CD4-positive, alpha-beta memory T cell (primary cell): ENCODE data around the gene SLC6A3. TPM values are rescaled to one million over a fixed set of nuclear protein-coding genes. Genes with fewer than 3 reads are reported as not detected.

Experiments
- CTCF ChIA-PET: fragments of 350-600 bp; sonication (Branson Sonifier 250); formaldehyde crosslinking; loops from one replicate; lab custom pipeline; 2021; ENCODE audit warnings: inconsistent platforms; ENCODE audit not compliant: partially characterized antibody; lab: Charles Lee
- POLR2A ChIA-PET: fragments of 350-600 bp; sonication (Branson Sonifier 250); formaldehyde crosslinking; loops from one replicate; lab custom pipeline; 2021; ENCODE audit not compliant: partially characterized antibody; lab: Charles Lee
- DNase-seq, 5 donors: peaks; one replicate each; pipeline versions ENCODE4 v3.0.0 to v3.0.0-alpha.2; 2020 to 2022; ENCODE audit warnings: mixed read lengths in 1 of 5
- H3K27ac ChIP-seq: one replicate; pipeline ENCODE4 v1.7.0; 2013; ENCODE audit warnings: low read depth, low read length
- H3K27me3 ChIP-seq: 2 replicates; pipeline ENCODE4 v1.7.0; 2013; ENCODE audit warnings: mild to moderate bottlenecking, low read length, moderate library complexity; ENCODE audit not compliant: insufficient read depth
- H3K36me3 ChIP-seq: 2 replicates; pipeline ENCODE4 v1.7.0; 2013; ENCODE audit warnings: mild to moderate bottlenecking, low read length, moderate library complexity; ENCODE audit not compliant: insufficient read depth
- H3K4me1 ChIP-seq: 2 replicates; pipeline ENCODE4 v1.7.0; 2013; ENCODE audit warnings: mild to moderate bottlenecking, low read length, moderate library complexity; ENCODE audit not compliant: insufficient read depth
- H3K4me3 ChIP-seq, 2 donors: one replicate each; pipeline ENCODE4 v1.7.0; 2013; ENCODE audit warnings: low read length in 2 of 2, mild to moderate bottlenecking in 1 of 2
- H3K9me3 ChIP-seq, 2 donors: one replicate each; pipeline ENCODE4 v1.7.0; 2013; ENCODE audit warnings: low read length in 2 of 2, control low read depth in 1 of 2; ENCODE audit not compliant: control insufficient read depth in 1 of 2
- H3K27ac Mint-ChIP-seq, 7 donors: one replicate each; pipeline ENCODE4 v1.8.0; 2020 to 2021; ENCODE audit warnings: mixed read lengths in 7 of 7, mild to moderate bottlenecking in 6 of 7, inconsistent platforms in 3 of 7, moderate library complexity in 3 of 7
- H3K27me3 Mint-ChIP-seq, 2 donors: one replicate each; pipeline ENCODE4 v1.8.0; 2020 to 2021; ENCODE audit warnings: mixed read lengths in 2 of 2
- H3K36me3 Mint-ChIP-seq, 2 donors: one replicate each; pipeline ENCODE4 v1.8.0; 2020 to 2021; ENCODE audit warnings: mixed read lengths in 2 of 2, inconsistent platforms in 1 of 2, mild to moderate bottlenecking in 1 of 2
- H3K4me1 Mint-ChIP-seq, 4 donors: one replicate each; pipeline ENCODE4 v1.8.0; 2020 to 2021; ENCODE audit warnings: mixed read lengths in 4 of 4, mild to moderate bottlenecking in 1 of 4
- H3K4me3 Mint-ChIP-seq, 8 donors: one replicate each; pipeline ENCODE4 v1.8.0; 2020 to 2021; ENCODE audit warnings: mixed read lengths in 8 of 8, mild to moderate bottlenecking in 7 of 8, moderate library complexity in 6 of 8, inconsistent platforms in 3 of 8
- H3K9me3 Mint-ChIP-seq, 8 donors: one replicate each; pipeline ENCODE4 v1.8.0; 2020 to 2021; ENCODE audit warnings: mixed read lengths in 8 of 8, mild to moderate bottlenecking in 5 of 8, inconsistent platforms in 3 of 8, moderate library complexity in 1 of 8
- intact Hi-C: fragments of 100-400 bp; cut with micrococcal nuclease; formaldehyde crosslinking; loops from one replicate; pipeline ENCODE4 v1.15.1; 2023
- polyA plus RNA-seq, 2 donors: library from polyadenylated mRNA; unstranded; fragments of 300-500 nt; fragmentation: Illumina TruSeq; gene quantifications; one replicate each; pipeline ENCODE4 v1.2.3, GENCODE V29; 2021
- total RNA-seq, 2 experiments: library from RNA; stranded (reverse); gene quantifications; one replicate each; pipeline ENCODE4 v1.2.3, GENCODE V29; 2021

Gene SLC6A3
- total and polyA plus RNA-seq, 4 experiments from 2014 or later = not detected

- no peaks in the 10 kb centered on the region for H3K36me3 ChIP-seq
- ChIA-PET POLR2A (no interaction called here), CTCF (no interaction called here)
- H3K9me3 ChIP-seq = no peaks in the 10 kb centered on the region
- H3K4me3 ChIP-seq = no peak overlapping the region
- Mint-ChIP-seq H3K36me3 (no peaks in the 10 kb centered on the region), H3K27me3 (peaks cover 30 to 41% of the 10 kb centered on the region in 2 donors), H3K9me3 (peaks cover 0 to 4% (median 0%) of the 10 kb centered on the region in 8 donors), H3K4me3 (no peak overlapping the region), H3K4me1 (peaks cover 5 to 6% (median 6%) of the 10 kb centered on the region in 4 donors), H3K27ac (no peak overlapping the region)
- DNase-seq = no peak
- no peaks in the 10 kb centered on the region for H3K4me1 ChIP-seq
- no peak overlapping the region for H3K27ac ChIP-seq
- intact Hi-C loops = no loop called here
- peaks cover 5% of the 10 kb centered on the region for H3K27me3 ChIP-seq
Observed at GRCh38 chr5:1445689-1446601, 705 bp upstream of the SLC6A3 start.

DNA sequence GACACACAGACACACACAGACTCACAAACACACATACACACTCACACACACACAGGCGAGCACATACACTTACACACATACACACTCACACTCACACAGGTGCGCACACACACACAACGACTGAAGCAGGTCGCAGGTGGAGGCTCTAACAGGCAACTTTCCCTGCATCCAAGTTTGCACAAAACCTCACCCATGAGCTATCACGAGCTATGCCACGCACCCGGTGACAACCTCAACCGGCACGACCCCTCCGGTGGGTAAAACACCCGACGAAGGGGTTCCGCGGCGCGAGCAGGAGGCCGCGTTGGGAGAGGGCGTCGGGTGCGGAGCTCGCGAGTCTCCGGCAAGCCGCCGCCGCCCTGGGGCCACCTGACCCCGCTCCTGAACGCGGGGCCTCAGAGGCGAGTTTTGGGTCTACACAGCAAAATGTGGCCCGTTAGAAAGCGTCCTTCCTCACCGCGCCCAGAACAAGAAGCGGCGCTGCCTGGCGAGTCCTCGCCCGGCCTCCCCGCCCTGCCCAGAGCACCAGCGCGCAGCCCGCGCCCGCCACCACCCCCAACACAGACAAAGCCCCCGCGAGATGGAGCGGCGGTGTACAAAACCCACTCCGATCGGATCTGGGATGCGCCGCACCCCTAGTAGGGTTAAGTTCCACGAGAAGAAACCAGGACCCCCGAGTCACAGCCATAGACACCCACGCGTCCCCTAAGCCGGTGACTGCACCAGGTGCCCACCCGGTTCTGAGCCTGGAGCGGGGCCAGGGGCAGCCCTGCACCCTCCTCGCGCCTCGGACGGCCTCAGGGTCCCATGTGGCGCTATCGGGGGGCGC, 665 bp downstream of the SLC6A3 start:
- ChIA-PET POLR2A (no interaction called here), CTCF (no interaction called here)
- H3K27me3 Mint-ChIP-seq = peaks cover 30 to 43% of the 10 kb centered on the region in 2 donors
- H3K36me3 Mint-ChIP-seq = no peaks in the 10 kb centered on the region
- peaks cover 5% of the 10 kb centered on the region for H3K27me3 ChIP-seq
- H3K27ac Mint-ChIP-seq = no peak overlapping the region
- H3K4me3 Mint-ChIP-seq = peak overlapping the region in 3 of 8 donors; percentile 21 to 57 (median 37)
- no peaks in the 10 kb centered on the region for H3K36me3 ChIP-seq
- no peak overlapping the region for H3K4me3 ChIP-seq
- H3K4me1 Mint-ChIP-seq = peaks cover 5 to 6% (median 6%) of the 10 kb centered on the region in 4 donors
- no peak overlapping the region for H3K27ac ChIP-seq
- H3K9me3 ChIP-seq = no peaks in the 10 kb centered on the region
- DNase-seq = no peak
- H3K9me3 Mint-ChIP-seq = peaks cover 4 to 12% (median 6%) of the 10 kb centered on the region in 8 donors
- H3K4me1 ChIP-seq = no peaks in the 10 kb centered on the region
- intact Hi-C loops = no loop called here

- ChIA-PET CTCF (no interaction called here), POLR2A (no interaction called here)
- H3K9me3 ChIP-seq = no peaks in the 10 kb centered on the region
- H3K9me3 Mint-ChIP-seq = peaks cover 4 to 12% (median 6%) of the 10 kb centered on the region in 8 donors
- DNase-seq = no peak
- H3K4me3 Mint-ChIP-seq = peak overlapping the region in 2 of 8 donors; percentile 37 to 57
- peaks cover 30 to 40% of the 10 kb centered on the region in 2 donors for H3K27me3 Mint-ChIP-seq
- no peaks in the 10 kb centered on the region for H3K36me3 ChIP-seq
- H3K4me1 Mint-ChIP-seq = peaks cover 5 to 6% (median 6%) of the 10 kb centered on the region in 4 donors
- no peak overlapping the region for H3K27ac Mint-ChIP-seq
- peaks cover 5% of the 10 kb centered on the region for H3K27me3 ChIP-seq
- H3K4me3 ChIP-seq = no peak overlapping the region
- no peaks in the 10 kb centered on the region for H3K4me1 ChIP-seq
- intact Hi-C loops = no loop called here
- H3K27ac ChIP-seq = no peak overlapping the region
- H3K36me3 Mint-ChIP-seq = no peaks in the 10 kb centered on the region
Observed at GRCh38 chr5:1443991-1444360, 1.3 kb downstream of the SLC6A3 start.

- peaks cover 26 to 32% of the 10 kb centered on the region in 2 donors for H3K27me3 Mint-ChIP-seq
- H3K27ac Mint-ChIP-seq = no peak overlapping the region
- H3K4me3 Mint-ChIP-seq = no peak overlapping the region
- no peak for DNase-seq
- no peaks in the 10 kb centered on the region for H3K4me1 ChIP-seq
- H3K27ac ChIP-seq = no peak overlapping the region
- peaks cover 5% of the 10 kb centered on the region for H3K27me3 ChIP-seq
- intact Hi-C loops = no loop called here
- POLR2A ChIA-PET = no interaction called here
- no peaks in the 10 kb centered on the region for H3K36me3 ChIP-seq
- H3K4me3 ChIP-seq = no peak overlapping the region
- H3K4me1 Mint-ChIP-seq = peaks cover 4 to 6% (median 5%) of the 10 kb centered on the region in 4 donors
- no peaks in the 10 kb centered on the region for H3K9me3 ChIP-seq
- peaks cover 4 to 12% (median 6%) of the 10 kb centered on the region in 8 donors for H3K9me3 Mint-ChIP-seq
- no peaks in the 10 kb centered on the region for H3K36me3 Mint-ChIP-seq
- CTCF ChIA-PET = no interaction called here
Observed at GRCh38 chr5:1443171-1443570, 2.1 kb downstream of the SLC6A3 start.

DNA sequence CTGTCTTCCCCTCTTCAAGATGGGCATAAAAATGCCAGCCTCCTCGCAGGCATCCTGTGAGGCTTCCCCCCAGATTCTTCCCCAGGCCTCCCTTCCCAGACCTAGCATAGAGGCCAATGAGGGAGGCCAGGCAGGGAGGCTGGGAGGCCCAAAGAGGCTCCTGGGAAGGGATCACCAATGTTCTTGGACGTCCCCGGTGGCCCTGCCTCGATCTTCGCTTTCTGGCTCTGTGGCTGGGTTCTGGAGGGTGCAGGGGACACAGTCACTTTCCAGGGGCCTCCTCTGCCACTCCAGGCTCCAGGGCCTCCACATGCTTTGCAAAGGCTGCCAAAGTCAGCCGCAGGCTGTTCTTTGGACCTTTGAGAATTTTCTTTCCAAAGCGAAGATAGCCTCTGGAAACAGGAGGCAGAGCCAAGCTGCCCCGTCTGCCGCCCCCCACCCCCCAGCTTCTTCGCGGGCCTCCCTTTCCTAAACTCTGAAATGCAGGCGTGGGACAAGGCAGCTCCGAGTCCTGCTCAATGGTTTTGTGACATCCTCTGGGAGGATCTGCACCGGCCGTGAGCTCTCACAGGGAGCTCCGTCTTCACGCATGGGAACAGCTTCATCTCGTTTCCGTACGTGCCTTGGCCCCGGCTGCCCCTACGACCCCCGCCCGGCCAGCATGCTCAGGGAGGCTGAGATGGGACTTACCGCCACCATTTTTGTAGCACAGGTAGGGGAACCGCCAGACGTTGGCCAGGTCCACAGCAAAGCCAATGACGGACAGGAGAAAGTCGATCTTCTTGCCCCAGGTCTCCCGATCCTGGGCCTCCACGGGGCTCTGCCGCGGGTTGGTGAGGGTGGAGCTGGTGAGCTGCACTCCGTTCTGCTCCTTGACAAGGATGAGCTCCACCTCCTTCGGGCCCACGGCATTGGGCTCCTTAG, 2.8 kb downstream of the SLC6A3 start:
- Histone ChIP-seq H3K36me3 (no peaks in the 10 kb centered on the region), H3K4me1 (no peaks in the 10 kb centered on the region), H3K27ac (no peak overlapping the region), H3K4me3 (no peak overlapping the region), H3K9me3 (no peaks in the 10 kb centered on the region), H3K27me3 (peaks cover under 1% of the 10 kb centered on the region)
- CTCF ChIA-PET = no interaction called here
- no peak for DNase-seq
- Mint-ChIP-seq H3K4me3 (no peak overlapping the region), H3K27me3 (peaks cover 27% of the 10 kb centered on the region in 2 donors), H3K4me1 (peaks cover 4 to 6% (median 5%) of the 10 kb centered on the region in 4 donors), H3K36me3 (no peaks in the 10 kb centered on the region), H3K9me3 (peaks cover 4 to 12% (median 6%) of the 10 kb centered on the region in 8 donors), H3K27ac (no peak overlapping the region)
- intact Hi-C loops = no loop called here
- POLR2A ChIA-PET = no interaction called here

- H3K27ac Mint-ChIP-seq = peak overlapping the region in 1 of 7 donors; percentile 21
- Histone ChIP-seq H3K36me3 (no peaks in the 10 kb centered on the region), H3K27me3 (no peaks in the 10 kb centered on the region), H3K9me3 (no peaks in the 10 kb centered on the region), H3K4me1 (no peaks in the 10 kb centered on the region), H3K4me3 (no peak overlapping the region), H3K27ac (no peak overlapping the region)
- intact Hi-C loops = no loop called here
- no peak overlapping the region for H3K4me3 Mint-ChIP-seq
- H3K4me1 Mint-ChIP-seq = peaks cover 4 to 6% (median 5%) of the 10 kb centered on the region in 4 donors
- ChIA-PET POLR2A (no interaction called here), CTCF (no interaction called here)
- DNase-seq = no peak
- H3K27me3 Mint-ChIP-seq = peaks cover 19 to 20% of the 10 kb centered on the region in 2 donors
- peaks cover 4 to 12% (median 6%) of the 10 kb centered on the region in 8 donors for H3K9me3 Mint-ChIP-seq
- H3K36me3 Mint-ChIP-seq = no peaks in the 10 kb centered on the region
Observed at GRCh38 chr5:1441166-1441865, 3.9 kb downstream of the SLC6A3 start.
